Measurements from ENCODE around the gene EBF3.

Gene EBF3

DNA sequence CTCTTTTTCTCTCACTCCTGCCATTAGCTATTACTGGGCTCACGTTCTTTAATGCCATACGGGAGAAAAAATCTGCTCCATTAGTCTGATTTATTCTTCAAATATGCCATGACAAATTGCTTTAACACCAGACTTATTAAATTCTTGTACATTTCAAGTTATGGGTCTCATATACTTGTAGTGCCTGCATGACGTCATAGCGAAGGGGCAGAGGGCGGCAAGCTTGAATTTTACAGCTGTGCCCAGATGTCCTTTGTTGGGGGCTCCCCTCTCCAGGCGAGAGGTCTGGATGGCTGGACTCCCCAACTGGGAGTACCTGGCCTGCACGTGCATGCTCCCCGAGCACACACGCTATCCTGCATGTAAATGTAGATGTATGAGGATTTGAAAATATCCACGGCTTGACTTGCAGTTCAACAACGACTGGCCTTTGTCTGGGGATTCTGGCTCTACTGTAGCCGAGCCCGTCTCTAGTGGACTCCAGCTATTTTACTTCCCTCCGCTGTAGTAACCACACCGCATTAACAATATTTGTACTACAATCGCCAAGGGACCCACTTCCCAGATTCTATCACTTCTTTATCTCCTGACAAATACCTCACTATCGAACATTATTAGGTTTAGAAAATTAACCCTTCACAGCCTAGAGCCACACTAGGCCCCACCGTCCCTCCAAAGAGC lies 79.5 kb downstream of the EBF3 start:
- Mint-ChIP-seq H3K4me3 (no peak overlapping the region), H3K36me3 (ENCODE audit: low read depth) (no peaks in the 10 kb centered on the region)

GRCh38 chr10:129883626-129884397 lies 80.3 kb downstream of the EBF3 start:
- no peak overlapping the region for H3K27ac Mint-ChIP-seq

More for the DNA sequence above, 79.5 kb downstream of the EBF3 start:
- no peaks in the 10 kb centered on the region for H3K27me3 Mint-ChIP-seq (ENCODE audit: low read depth)
- no peaks in the 10 kb centered on the region for H3K9me3 Mint-ChIP-seq
- H3K4me1 Mint-ChIP-seq (ENCODE audit: low read depth), result no peaks in the 10 kb centered on the region
- no peak overlapping the region for H3K27ac Mint-ChIP-seq

GRCh38 chr10:129883029-129883428 lies 81.0 kb downstream of the EBF3 start:
- H3K4me3 Mint-ChIP-seq, result no peak overlapping the region
- H3K36me3 Mint-ChIP-seq (ENCODE audit: low read depth), result no peaks in the 10 kb centered on the region
- H3K9me3 Mint-ChIP-seq, result no peaks in the 10 kb centered on the region
- H3K4me1 Mint-ChIP-seq (ENCODE audit: low read depth), result no peaks in the 10 kb centered on the region
- H3K27ac Mint-ChIP-seq, result no peak overlapping the region
- no peaks in the 10 kb centered on the region for H3K27me3 Mint-ChIP-seq (ENCODE audit: low read depth)

More at GRCh38 chr10:129883626-129884397, 80.3 kb downstream of the EBF3 start:
- no peaks in the 10 kb centered on the region for H3K9me3 Mint-ChIP-seq
- no peaks in the 10 kb centered on the region for H3K27me3 Mint-ChIP-seq (ENCODE audit: low read depth)
- H3K4me3 Mint-ChIP-seq, result no peak overlapping the region
- no peaks in the 10 kb centered on the region for H3K36me3 Mint-ChIP-seq (ENCODE audit: low read depth)
- no peaks in the 10 kb centered on the region for H3K4me1 Mint-ChIP-seq (ENCODE audit: low read depth)

- Mint-ChIP-seq H3K36me3 (ENCODE audit: low read depth) (no peaks in the 10 kb centered on the region), H3K27ac (no peak overlapping the region), H3K4me1 (ENCODE audit: low read depth) (no peaks in the 10 kb centered on the region), H3K27me3 (ENCODE audit: low read depth) (no peaks in the 10 kb centered on the region), H3K4me3 (no peak overlapping the region), H3K9me3 (no peaks in the 10 kb centered on the region)
Observed at GRCh38 chr10:129882291-129883010, 81.6 kb downstream of the EBF3 start.

DNA sequence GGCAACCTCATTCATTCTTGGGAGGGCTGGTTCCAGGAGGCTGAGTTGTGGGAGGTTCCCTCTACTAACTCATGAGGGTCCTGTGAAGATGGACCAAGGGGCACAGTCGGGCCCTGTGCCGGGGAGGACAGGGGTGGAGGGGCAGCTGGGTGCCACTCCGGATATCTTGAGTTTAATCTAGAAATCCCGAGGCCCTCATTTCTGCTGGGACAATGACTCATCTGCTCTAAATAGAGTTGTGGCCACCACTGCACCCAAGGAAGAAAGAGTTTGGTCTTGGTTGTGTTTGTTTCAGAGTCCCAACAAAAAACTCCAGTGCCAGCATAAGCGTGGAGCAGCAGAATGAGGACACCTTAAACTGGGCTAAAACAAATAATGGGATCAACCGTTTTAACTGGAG lies 82.4 kb downstream of the EBF3 start:
- no peaks in the 10 kb centered on the region for H3K27me3 Mint-ChIP-seq (ENCODE audit: low read depth)
- H3K4me3 Mint-ChIP-seq, result no peak overlapping the region
- no peaks in the 10 kb centered on the region for H3K4me1 Mint-ChIP-seq (ENCODE audit: low read depth)
- H3K9me3 Mint-ChIP-seq, result no peaks in the 10 kb centered on the region
- no peaks in the 10 kb centered on the region for H3K36me3 Mint-ChIP-seq (ENCODE audit: low read depth)
- H3K27ac Mint-ChIP-seq, result no peak overlapping the region

GRCh38 chr10:129880191-129880870 lies 83.7 kb downstream of the EBF3 start:
- no peaks in the 10 kb centered on the region for H3K4me1 Mint-ChIP-seq (ENCODE audit: low read depth)
- H3K27me3 Mint-ChIP-seq (ENCODE audit: low read depth), result no peaks in the 10 kb centered on the region
- H3K9me3 Mint-ChIP-seq, result no peaks in the 10 kb centered on the region
- no peaks in the 10 kb centered on the region for H3K36me3 Mint-ChIP-seq (ENCODE audit: low read depth)
- H3K4me3 Mint-ChIP-seq, result no peak overlapping the region
- no peak overlapping the region for H3K27ac Mint-ChIP-seq

DNA sequence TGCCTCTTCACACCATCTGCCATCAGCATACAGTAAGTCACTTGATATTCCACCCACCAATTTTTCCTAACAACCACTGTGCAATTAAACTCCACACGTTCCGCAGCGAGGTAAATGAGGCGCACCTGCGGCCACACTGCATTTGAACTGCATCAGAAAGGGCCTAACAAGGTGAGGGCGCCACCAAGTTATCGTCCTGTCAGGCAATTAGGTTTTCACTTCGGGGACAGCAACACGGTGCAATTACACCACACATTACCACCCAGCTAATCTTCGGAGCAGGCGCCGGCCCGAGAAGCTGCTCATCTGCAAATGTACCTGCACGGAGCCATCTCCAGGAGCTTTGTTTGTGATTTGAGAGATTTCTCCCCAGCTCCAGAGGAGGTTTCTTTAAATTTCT lies 84.4 kb downstream of the EBF3 start:
- Mint-ChIP-seq H3K27ac (no peak overlapping the region), H3K4me3 (no peak overlapping the region), H3K4me1 (ENCODE audit: low read depth) (no peaks in the 10 kb centered on the region), H3K9me3 (no peaks in the 10 kb centered on the region), H3K36me3 (ENCODE audit: low read depth) (no peaks in the 10 kb centered on the region), H3K27me3 (ENCODE audit: low read depth) (no peaks in the 10 kb centered on the region)

GRCh38 chr10:129878835-129879234 lies 85.2 kb downstream of the EBF3 start:
- H3K4me3 Mint-ChIP-seq, result no peak overlapping the region
- H3K36me3 Mint-ChIP-seq (ENCODE audit: low read depth), result no peaks in the 10 kb centered on the region
- no peaks in the 10 kb centered on the region for H3K4me1 Mint-ChIP-seq (ENCODE audit: low read depth)
- no peaks in the 10 kb centered on the region for H3K27me3 Mint-ChIP-seq (ENCODE audit: low read depth)
- H3K9me3 Mint-ChIP-seq, result no peaks in the 10 kb centered on the region
- no peak overlapping the region for H3K27ac Mint-ChIP-seq

DNA sequence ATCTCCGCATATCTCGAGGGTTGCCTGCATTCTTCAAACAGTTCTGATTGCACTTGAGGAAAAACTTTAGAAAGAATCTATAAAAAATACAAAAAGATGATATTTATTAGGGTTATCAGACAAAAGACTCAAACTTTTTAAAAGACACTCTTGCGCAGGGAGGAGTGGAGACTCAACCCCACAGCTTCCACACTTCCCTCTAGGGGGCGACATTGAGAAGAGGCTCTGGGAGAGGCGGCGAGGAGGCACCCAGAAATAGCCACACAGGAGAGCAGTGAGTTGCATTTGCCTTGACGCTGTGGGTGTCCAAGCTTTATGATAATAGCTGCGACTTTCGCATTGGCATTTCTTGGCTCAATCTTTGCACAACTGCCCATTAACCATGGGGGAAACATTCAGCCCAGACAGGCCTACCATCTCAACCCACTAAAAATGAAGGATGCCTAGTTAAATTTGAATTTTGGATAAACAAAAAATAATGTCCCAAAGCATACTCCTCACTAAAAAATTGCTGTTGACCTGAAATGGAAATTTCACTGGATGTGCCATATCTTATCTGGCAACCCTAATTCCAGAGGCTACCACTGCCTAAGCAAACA lies 86.2 kb downstream of the EBF3 start:
- Mint-ChIP-seq H3K4me1 (ENCODE audit: low read depth) (no peaks in the 10 kb centered on the region), H3K27ac (no peak overlapping the region), H3K27me3 (ENCODE audit: low read depth) (no peaks in the 10 kb centered on the region), H3K36me3 (ENCODE audit: low read depth) (no peaks in the 10 kb centered on the region), H3K9me3 (no peaks in the 10 kb centered on the region), H3K4me3 (no peak overlapping the region)

DNA sequence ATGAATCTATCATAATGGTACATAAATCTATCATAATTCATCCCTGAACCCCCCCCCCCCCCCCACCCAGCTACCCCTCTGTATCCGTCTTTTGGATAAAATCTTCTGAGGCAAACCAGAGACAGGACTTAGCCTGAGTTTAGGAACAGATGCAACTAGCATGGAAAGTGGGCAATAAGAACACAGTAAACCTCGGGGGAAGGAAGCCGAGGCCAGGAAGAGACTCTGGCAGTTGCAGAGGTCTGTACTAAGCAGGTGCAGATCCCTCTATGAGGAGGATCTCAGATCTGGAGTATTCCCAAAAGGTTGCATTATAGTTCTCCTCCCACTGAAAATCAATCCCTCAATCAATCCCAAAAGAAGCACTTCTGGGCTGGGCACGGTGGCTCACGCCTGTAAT lies 87.2 kb downstream of the EBF3 start:
- Mint-ChIP-seq H3K36me3 (ENCODE audit: low read depth) (no peaks in the 10 kb centered on the region), H3K4me1 (ENCODE audit: low read depth) (no peaks in the 10 kb centered on the region), H3K9me3 (no peaks in the 10 kb centered on the region), H3K27me3 (ENCODE audit: low read depth) (no peaks in the 10 kb centered on the region), H3K4me3 (no peak overlapping the region), H3K27ac (no peak overlapping the region)

DNA sequence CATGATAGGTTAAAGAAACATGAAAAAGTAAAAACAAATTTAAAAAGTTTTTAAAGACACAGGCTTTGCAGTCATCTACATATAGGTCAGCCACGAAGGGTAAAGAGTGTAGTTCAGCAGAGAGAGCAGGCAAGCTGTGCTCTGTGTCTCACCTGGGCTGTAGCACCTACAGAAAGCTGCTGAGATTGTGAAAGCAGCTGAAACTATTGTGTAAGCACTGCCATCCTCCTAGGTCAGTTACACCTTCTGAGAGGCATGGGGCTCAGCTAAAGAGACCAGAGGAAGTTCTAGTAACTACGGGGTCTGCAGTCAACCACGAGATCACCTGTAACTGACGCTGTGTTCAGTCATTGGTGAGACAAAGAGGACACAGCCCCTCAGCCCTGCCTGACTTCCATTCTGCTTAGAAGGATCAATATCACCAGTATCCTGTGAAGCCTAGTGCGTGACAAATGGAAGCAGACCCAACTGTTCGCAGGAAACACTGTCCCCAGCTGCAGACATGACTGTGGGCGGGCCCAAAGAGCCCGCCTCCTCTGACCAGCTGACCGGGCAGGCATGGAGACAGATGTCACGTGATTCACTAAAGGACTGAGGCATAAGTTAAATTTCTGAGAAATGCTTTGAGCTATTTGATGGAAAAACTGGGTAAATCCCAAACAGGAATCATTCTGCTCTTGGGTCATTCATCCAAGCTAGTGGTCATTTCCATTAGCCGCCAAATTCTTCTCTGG lies 87.9 kb downstream of the EBF3 start:
- Mint-ChIP-seq H3K9me3 (no peaks in the 10 kb centered on the region), H3K36me3 (ENCODE audit: low read depth) (no peaks in the 10 kb centered on the region), H3K4me3 (no peak overlapping the region), H3K4me1 (ENCODE audit: low read depth) (no peaks in the 10 kb centered on the region), H3K27me3 (ENCODE audit: low read depth) (no peaks in the 10 kb centered on the region), H3K27ac (no peak overlapping the region)

DNA sequence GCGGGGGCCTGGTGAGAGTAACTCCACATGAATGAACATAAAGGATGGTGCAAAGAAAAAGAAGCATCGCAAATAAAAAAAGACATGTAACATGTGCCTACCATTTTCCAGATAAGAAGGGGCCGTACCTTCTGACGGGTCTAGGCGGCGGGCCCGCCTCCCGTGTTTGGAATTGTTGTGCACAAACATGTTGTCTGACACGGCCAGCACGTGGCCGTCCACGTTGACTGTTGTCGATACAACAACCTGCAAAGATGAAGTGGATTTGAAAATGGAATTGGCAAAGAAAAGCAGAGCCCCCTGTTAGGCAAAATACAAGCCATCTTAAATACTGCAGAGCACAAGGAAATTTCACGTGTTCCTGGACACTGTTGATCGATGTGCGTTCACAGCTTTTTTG lies 90.7 kb downstream of the EBF3 start:
- no peaks in the 10 kb centered on the region for H3K27me3 Mint-ChIP-seq (ENCODE audit: low read depth)
- no peaks in the 10 kb centered on the region for H3K36me3 Mint-ChIP-seq (ENCODE audit: low read depth)
- no peaks in the 10 kb centered on the region for H3K9me3 Mint-ChIP-seq
- H3K4me3 Mint-ChIP-seq, result no peak overlapping the region
- no peaks in the 10 kb centered on the region for H3K4me1 Mint-ChIP-seq (ENCODE audit: low read depth)
- H3K27ac Mint-ChIP-seq, result no peak overlapping the region

- Mint-ChIP-seq H3K36me3 (ENCODE audit: low read depth) (no peaks in the 10 kb centered on the region), H3K4me1 (ENCODE audit: low read depth) (no peaks in the 10 kb centered on the region), H3K4me3 (no peak overlapping the region), H3K27ac (no peak overlapping the region), H3K27me3 (ENCODE audit: low read depth) (no peaks in the 10 kb centered on the region), H3K9me3 (no peaks in the 10 kb centered on the region)
Observed at GRCh38 chr10:129871966-129872365, 92.1 kb downstream of the EBF3 start.
